GM18867 (cell line): ENCODE results near the gene CELF6.

Source experiments
- ATAC-seq: cut with Tn5 transposase; IDR thresholded peaks from one replicate; pipeline ENCODE4 v1.9.1; 2021; ENCODE audit warnings: mild to moderate bottlenecking, moderate library complexity; ENCODE audit not compliant: unreplicated experiment

Gene CELF6

DNA sequence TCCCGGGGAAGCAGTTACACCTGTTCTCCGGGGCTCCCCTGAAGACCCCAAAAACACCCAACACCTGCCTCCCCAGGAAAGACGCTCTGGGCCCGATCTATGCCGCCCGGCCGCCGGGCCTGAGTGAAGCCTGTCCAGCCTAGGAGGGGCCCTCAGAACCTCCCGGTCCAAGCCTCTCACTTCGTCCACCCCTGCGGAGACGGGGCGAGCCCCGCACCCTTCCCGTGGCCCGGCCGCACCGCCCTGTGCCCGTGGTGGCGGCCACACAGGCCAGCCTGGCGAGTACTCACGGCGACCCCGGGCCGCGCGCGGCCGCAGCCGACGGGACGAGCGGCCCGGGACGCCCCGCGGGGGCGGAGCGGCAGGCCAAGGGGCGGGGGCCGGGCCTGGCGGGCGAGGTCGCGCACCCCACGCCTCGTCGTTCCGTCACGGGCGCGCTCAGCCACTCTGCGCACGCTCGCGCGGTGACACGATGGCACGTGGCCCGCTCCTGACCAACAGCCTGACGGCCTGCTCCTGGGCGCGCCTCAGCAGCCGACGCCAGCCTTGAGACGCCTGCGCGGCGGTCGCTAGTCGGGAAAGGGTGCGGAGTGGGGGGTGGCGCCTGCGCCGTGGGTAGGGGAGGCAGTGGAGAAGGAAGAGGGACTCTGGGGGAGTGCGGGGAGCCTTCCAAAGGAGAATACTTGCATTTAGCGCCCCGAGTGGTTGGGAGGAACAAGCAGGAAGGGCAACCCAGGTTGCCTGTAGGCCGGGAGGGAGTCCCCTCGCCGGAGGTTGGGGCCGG lies 47.6 kb downstream of the CELF6 start, which contains the start of gene PARP6:
TSS of gene PARP6 (minus strand) at position 342 of the 784 bp plus-strand sequence. CDS start 5,077 bp downstream, outside the sequence.
- peak; percentile 95 for ATAC-seq

DNA sequence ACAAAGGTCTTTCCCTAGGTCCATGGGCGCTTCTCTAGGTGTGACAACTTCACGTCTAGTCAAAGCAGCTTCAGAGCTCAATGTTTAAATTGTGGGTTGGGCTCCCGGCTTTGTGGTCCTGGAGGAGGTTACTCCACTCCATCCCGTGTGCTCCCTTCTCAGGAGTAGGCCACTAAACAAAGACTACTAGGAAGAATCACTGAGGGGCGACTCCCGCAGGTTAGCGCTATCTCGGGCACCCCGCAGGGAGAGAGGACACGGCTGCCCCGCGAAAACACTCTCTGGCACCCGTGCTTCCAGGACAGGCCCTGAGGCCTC lies 48.1 kb downstream of the CELF6 start:
- ATAC-seq: no peak

DNA sequence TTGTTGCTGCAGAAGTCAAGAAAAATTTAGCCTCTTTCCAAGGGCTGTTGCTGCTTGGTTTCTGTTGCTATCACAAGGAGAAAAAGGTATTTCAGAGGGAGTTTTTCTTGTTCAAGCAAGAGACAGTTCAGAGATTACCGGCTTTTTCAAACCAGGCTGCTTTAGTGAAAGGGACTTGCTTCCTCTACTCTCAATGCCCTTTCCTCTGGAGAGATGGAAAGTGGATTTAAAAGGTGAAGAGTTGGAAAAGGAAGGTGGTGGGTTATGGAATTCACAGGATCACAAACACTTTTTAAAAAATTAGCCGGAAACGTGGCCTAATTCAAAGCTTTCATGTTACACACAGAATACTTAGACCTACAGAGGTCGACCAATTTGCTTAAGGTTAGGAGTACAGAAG lies 48.7 kb downstream of the CELF6 start:
- no peak for ATAC-seq

DNA sequence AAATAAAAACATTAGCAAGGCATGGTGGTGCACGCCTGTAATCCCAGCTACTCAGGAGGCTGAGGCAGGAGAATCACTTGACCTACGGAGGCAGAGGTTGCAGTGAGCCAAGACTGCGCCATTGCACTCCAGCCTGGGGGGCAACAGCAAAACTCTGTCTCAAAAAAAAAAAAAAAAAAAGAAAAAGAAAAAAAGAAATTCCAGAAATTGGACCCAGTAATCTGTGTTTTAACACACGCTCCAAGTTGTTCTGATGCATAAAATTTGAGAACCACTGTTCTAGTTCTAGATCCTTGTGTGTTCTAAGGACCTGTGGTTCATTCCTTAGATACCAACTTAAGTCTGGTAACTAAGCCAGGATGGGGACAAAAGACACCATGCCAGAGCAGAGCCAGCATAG lies 50.2 kb downstream of the CELF6 start:
- no peak for ATAC-seq

DNA sequence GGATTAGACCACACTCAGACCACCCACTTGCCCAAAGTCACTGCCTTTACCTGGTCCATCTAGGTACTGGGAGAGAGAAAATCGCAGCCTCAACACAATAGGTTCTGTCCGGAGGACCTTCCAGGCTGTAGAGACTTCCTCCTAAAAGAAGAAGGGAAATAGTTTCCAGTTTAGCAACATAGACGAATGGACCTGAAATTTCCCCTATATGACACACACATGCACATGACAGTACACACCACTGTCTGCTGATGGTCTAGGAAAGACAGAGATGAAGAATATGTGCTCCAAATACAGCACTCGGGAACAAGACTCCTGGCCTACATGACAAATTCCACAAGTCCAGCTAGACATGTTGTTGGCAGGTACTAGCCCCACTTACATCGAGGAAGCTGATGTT lies 54.9 kb downstream of the CELF6 start:
- no peak for ATAC-seq

DNA sequence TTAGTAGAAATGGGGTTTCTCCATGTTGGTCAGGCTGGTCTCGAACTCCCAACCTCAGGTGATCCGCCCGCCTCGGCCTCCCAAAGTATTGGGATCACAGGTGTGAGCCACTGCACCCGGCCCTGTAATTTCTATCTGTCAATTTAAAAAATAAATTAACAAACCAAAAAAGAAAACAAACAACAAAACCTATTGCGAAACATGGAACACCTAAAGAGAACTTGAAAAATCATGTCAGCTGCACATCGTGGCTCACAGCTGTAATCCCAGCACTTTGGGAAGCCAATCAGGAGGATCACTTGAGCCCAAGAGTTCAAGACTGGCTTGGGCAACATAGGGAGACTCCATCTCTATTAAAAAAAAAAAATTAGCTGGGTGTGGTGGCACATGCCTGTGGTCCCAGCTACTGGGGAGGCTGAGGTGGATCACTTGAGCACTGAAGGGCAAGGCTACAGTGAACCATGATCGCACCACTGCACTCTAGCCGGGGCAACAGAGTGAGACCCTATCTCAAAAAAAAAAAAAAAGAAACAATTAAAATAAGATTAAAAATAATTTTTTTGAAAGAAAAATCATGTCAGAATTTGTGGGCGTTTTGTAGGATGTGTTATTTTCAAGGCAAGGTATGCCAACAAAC lies 67.2 kb downstream of the CELF6 start:
- no peak for ATAC-seq

DNA sequence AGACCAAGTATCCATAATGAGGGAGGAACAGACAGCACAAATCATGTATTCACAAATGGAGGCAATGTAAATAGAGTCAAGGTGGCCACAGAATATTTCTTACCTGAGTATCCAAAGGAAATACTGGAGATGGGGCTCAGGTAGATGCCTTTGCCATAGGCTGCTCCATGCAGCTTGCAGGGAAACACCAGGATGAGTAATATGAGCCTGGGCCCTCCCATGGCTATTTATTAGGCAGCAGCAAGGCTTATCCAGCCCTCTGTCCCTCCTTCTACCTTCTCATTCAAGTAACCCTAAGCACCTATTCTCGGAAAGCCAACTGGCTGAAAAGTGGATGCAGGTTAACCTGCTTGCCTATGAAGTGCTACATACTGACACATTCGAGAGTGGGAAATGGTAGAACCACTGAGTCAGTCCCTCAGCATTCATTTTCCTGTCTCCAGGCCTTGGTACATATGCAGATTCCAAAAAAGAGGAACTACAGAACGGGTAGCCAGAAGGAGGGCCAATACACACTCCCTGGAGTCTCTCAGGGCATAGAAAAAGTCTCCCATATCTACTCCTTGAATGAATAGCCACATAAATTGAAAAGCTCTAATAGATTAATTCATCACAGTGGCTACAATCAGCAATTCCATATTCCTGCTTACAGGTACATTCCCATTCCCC lies 70.7 kb downstream of the CELF6 start:
- no peak for ATAC-seq

DNA sequence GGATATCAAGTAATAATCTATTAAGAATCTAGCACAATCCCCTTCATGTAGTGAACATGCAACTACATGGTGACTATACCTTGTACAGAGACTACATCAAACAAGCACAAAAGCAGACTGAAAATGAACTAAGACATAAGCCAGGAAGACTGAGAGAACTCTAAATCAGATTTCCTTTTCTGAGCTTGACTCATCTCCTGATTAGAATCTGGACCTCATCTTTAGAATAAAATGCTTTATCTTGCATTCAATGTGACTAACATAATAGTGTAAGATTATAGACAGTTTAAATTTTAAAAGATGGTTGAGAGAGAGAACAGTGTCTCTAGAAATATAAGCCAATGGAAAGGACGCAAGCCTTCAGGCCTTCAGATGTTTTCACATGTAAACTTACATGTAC lies 71.4 kb downstream of the CELF6 start:
- ATAC-seq: no peak

DNA sequence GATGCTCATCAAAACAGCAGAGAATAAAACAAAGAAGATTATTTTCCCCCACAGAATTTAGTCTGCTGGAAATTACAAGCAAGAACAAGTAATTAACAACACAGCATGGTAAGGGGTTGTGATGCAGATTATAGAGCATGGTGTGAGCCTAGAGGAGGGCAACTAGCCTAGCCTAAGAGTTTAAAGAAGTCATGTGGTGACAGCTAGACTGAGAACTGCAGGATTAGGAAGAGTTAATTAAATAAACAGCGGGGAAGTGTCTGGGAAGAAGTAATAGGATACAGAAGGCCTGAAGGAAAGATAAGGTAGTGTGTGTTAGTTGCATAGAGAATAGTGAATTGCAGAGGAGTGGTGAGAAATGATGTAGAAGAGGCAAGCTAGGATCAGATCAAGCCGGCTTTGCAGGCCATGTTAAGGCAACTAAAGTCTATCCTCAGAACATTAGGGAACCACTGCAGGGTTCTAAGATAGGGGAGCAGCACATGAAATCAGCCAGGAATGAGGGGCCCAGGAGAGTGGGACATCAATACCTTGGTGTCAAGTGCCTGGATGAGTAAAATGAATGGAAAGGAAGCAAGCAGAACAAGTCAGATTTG lies 77.1 kb downstream of the CELF6 start:
- ATAC-seq: no peak

DNA sequence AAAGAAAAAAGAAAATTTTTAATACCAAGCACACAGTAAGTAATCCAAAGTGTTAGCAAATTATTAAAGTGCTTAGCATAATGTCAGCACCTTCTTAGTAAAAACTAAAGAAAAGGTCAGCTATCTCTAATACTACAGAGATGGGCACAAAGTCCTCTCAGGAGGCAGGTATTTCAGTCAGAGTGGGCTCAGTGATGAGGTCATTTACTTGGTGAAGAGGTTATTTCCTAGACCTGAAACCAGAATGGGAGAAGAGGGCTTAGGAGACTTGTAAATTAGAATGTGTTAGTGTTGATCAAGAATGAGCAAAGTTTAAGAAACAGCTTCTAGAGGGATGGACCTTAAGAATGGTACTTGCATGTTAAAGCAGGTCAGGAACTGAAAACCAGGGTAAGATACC lies 80.3 kb downstream of the CELF6 start:
- ATAC-seq: no peak

DNA sequence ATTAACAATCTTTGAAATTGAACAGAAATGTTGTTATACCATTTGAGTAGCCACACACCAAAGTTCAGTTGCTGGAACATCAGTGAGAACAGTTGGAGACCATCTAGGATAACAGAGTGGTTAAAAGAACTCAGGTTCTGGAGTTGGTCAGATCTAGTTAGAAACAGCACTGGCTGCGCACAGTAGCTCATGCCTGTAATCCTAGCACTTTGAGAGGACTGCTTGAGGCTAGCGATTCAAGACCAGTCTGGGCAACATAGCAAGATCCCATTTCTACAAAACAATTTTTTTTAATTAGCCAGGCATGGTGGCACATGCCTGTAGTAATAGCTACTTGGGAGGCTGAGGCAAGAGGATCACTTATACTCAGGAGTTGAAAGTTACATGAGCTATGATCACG lies 81.4 kb downstream of the CELF6 start:
- no peak for ATAC-seq

DNA sequence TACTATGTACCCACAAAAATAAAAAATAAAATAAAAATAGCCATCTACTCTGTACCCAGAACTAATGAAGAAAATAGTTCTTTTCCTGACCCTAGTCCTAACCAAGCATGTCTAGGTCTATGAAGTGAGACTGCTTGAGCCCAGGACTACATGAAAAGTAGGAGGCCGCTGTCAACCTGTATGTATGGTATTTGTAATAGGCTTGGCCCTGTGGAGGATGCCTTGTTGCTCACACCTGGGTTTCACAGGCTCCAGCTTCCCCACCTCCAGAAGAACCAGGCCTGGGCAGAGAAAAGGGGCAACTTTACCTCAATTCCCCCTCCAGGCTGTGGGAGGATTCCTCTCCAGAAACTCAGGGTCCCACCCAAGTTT lies 82.1 kb downstream of the CELF6 start:
- ATAC-seq: no peak

DNA sequence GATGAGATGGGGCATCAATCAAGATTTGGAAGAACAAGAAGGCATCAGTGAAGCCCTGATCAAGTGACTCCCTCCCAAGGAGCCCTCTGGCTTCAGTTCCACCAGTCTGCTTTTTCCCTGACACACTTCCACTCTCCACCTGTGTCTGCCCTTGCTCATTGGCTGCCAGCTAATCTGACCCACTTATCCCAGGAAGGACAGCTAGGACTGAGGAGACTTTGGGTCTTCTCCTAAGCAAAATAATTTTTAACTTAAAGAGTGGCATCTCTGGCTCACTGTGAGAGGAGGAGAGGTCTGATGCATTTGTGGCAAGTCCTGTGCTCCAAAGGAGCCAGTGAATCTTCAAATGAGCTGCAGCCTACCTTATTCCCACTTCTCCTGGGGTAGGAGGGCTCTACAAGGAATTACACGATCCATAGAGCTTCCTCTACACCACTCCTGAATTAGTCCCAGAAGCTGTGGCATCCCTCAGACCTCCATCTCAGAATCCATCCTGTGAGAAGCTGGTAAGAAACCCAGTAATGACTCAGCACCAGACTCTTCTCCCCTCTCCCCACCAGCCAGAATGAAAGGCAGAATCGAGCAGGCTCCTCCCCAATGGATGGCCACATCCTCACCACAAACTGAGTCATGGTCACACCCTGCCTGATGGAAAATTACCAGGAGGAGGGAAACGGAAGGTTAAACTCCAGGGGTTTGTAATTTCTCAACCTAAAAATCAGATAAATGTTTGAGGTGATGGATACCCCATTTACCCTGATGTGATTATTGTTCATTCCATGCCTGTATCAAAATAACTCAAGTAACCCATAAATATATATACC lies 82.7 kb downstream of the CELF6 start:
- peak; percentile 46 for ATAC-seq

DNA sequence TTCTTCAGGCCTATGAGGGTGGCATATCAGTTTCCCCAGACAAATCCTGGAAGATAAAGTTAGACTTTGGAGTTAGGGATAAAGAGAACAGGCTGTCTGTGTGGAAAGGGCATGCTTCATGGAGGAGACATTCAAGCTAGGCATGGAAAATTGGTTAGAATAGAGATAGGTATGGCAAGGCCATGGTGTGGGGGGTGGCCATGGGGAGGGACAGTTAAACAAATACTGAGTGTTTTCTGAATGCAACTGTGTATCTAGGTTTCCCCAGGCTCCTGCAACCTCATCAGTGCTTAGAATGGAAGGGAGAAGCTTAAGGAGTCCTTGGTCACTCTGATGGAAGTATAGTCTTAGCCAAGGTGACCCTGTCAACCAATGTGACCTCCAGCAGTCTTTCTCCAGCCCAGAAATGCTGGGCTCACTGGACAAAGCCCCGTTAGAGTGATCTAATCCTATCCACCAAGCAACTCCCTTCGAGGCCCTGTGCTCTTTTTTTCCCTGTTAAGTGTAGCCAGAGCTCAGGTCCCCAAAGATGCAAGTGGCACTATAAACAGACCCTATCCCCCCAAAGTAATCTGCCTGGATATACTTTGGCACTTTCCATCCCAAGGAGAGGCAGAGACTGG lies 83.5 kb downstream of the CELF6 start:
- no peak for ATAC-seq

DNA sequence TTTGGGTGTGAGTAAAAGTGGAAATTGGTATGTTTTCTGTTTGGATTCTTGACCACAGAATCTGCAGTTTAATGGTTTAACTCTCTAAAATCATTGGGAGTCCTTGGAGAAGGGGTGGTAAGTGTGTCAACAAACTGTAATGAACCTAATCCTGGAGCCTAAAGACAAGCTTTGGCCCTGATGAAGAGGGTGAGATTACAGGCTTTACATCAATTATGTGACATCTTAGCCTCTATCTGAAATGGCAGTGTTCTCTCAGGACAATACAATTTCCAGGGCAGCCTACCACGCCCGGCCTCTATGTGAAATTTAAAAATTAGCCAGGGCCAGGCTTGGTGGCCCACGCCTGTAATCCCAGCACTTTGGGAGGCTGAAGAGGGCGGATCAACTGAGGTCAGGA lies 84.7 kb downstream of the CELF6 start:
- ATAC-seq: no peak
